GM19324 (cell line): Measurements from ENCODE around the gene INTS15.
A peak's percentile ranks its signal among the peaks of the same experiment; 100 is the strongest.
"Not testable (repeated sequence)": the region's sequence is repeated elsewhere in the genome, so short reads cannot be mapped to it uniquely, and the experiment has no call there.

ENCODE experiments used
- ATAC-seq: cut with Tn5 transposase; IDR thresholded peaks from one replicate; pipeline ENCODE4 v1.9.1; 2021; ENCODE audit warnings: mild to moderate bottlenecking, moderate library complexity; ENCODE audit not compliant: unreplicated experiment, low FRiP score

Gene INTS15

GRCh38 chr7:6576867-6577368 lies 12.9 kb upstream of the INTS15 start:
- not testable (repeated sequence) for ATAC-seq

- peak; percentile 97 for ATAC-seq
Measured at GRCh38 chr7:6577369-6578113, 12.3 kb upstream of the INTS15 start, which contains the start of gene ZDHHC4. Gene ZDHHC4 (plus strand): TSS chr7:6577454. CDS start chr7:6580562, 3,108 bp downstream.

GRCh38 chr7:6578114-6579084 lies 11.4 kb upstream of the INTS15 start:
- ATAC-seq: no peak

GRCh38 chr7:6579446-6579845 lies 10.4 kb upstream of the INTS15 start:
- no peak for ATAC-seq

- not testable (repeated sequence) for ATAC-seq
Measured at GRCh38 chr7:6585746-6586432, 3.9 kb upstream of the INTS15 start.

GRCh38 chr7:6588566-6588965 lies 1.3 kb upstream of the INTS15 start:
- no peak for ATAC-seq

- ATAC-seq: no peak
Measured at GRCh38 chr7:6589151-6589828, 531 bp upstream of the INTS15 start.

GRCh38 chr7:6590645-6591110 lies 857 bp downstream of the INTS15 start:
- ATAC-seq: no peak

- no peak for ATAC-seq
Measured at GRCh38 chr7:6600093-6600492, 10.3 kb downstream of the INTS15 start.

GRCh38 chr7:6604458-6604857 lies 14.6 kb downstream of the INTS15 start:
- ATAC-seq: no peak

GRCh38 chr7:6606866-6607583 lies 17.2 kb downstream of the INTS15 start:
- ATAC-seq: no peak

GRCh38 chr7:6607651-6608051 lies 17.8 kb downstream of the INTS15 start:
- no peak for ATAC-seq

GRCh38 chr7:6608081-6608480 lies 18.3 kb downstream of the INTS15 start:
- ATAC-seq: no peak

- ATAC-seq: no peak
Measured at GRCh38 chr7:6608794-6609193, 19.0 kb downstream of the INTS15 start.

- ATAC-seq: no peak
Measured at GRCh38 chr7:6612819-6613218, 23.0 kb downstream of the INTS15 start.

GRCh38 chr7:6613706-6614105 lies 23.9 kb downstream of the INTS15 start:
- no peak for ATAC-seq

- ATAC-seq: no peak
Measured at GRCh38 chr7:6614953-6615722, 25.3 kb downstream of the INTS15 start, which contains the start of gene ZNF853. Gene ZNF853 (plus strand): TSS chr7:6615610. CDS start chr7:6616175, 565 bp downstream.
